Hematopoietic multipotent progenitor cell treated with erythropoietin and hydrocortisone succinate and interleukin-3 and kit ligand, for 4 days (in vitro differentiated cells): ENCODE results near the gene SLC39A11.
A peak's percentile ranks its signal among the peaks of the same experiment; 100 is the strongest.
"Not testable (repeated sequence)": the region's sequence is repeated elsewhere in the genome, so short reads cannot be mapped to it uniquely, and the experiment has no call there.

Experiments
- DNase-seq: peaks from one replicate; pipeline ENCODE4 v3.0.0-alpha.2; 2015

The SLC39A11 gene

DNA sequence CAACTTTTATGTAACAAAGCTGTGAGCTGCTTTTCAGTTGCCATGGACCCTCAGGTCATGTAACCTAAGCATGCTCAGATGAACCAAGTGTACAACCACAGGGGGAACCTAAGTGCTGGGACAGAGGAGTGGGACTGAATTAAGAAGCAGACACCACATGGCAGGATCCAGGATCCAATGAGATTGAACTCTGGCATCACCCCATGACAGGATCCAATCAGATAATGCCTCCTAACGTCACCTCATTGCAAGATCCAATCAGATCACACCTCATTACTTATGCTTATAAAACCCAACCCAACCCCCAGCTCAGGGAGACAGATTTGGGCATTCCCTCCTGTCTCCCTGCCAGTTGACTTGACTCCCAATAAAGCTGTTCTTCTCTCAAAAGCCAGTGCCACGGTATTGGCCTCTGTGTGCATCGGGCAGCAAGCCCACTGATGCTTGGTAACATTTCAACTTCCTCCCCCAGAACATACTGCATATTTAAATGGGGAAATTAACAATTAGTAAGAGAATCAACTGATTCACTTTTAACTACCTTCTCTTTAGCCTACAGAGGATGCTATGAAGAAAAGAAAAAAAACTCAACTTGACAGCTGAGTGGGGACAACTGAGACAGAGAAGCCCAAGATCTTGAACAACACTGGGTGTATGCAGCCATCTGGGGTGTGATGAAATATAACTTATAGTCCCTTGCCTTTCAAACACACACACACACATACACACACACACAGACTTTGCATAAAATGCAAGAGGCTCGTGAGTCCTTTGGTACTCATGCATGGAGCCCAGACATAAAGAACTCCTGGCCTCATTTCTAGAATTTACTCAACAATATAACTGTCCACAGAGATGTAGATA, 148.4 kb downstream of the SLC39A11 start:
- peak; percentile 10 for DNase-seq

DNA sequence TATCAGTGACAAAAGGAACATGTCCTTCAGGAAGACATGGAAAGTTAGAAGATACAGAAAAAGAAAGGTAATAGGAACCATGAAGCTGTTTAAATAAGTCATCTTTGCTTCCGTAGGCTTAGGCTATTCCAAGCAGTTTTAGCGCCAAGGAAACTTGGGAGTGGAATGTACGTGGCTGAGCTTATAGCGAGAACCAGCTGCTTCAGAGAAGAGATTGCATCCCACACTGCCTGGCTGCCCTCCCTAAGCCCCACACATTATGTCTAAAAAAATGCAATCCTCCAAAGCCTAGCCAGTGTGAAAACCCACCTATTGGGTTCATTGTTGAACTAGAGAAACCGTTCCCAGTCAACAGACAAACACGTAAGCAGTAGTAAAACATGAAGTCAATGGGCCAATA, 149.9 kb downstream of the SLC39A11 start:
- no peak for DNase-seq

DNA sequence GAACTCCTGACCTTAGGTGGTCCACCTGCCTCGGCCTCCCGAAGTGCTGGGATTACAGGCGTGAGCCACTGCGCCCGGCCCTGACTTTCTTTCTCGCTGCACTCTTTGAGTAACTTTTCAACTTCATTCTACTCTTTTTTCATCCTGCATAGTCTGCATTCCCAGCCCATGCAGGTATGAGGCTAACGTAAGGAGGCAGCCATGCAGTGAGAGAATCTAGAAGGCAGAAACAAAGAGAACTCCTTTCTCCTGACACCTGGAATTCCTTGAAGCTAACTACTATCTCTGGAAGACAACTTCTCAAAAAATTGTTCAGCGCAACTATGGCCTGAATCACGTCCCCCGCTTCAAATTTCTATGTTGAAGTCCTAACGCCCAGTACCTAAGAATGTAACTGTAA, 152.0 kb downstream of the SLC39A11 start:
- DNase-seq = no peak

DNA sequence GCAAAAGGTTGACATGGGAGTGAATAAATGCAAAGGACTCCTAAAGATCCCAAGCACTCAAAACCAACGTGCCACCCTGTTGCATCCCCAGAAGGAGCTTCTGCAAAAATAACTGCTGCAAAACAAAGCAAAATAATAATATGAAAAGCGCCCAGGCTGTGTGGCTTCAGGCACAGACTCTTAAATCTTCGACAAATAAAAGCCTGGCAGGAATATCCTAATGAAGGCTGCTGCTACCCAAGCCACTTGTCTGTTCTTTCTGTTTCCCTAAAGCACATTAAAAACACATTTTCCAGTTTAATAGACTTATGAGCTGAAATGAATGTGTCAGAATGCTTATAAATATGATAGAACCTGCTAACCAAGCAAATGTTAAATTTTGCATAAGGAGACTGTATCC, 154.0 kb downstream of the SLC39A11 start:
- DNase-seq = no peak

DNA sequence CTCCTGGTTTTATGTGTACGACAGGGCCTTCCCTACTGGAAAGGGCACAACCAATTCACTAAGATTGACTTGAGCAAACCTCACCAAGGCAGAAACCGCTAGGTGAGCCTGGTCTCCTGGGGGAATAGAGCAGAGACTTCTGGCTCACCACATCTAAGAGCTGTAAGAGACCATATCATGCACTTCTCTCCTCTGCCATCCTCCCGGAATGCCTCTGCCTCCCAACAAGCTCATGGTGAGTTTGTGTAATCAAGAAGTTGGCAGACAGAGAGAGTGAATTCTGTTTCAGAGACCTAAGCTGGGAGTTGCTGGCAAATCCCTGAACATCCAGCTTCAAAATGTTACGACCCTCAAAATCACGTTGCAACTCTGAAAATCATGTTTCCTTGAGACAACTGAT, 154.8 kb downstream of the SLC39A11 start:
- DNase-seq = no peak

DNA sequence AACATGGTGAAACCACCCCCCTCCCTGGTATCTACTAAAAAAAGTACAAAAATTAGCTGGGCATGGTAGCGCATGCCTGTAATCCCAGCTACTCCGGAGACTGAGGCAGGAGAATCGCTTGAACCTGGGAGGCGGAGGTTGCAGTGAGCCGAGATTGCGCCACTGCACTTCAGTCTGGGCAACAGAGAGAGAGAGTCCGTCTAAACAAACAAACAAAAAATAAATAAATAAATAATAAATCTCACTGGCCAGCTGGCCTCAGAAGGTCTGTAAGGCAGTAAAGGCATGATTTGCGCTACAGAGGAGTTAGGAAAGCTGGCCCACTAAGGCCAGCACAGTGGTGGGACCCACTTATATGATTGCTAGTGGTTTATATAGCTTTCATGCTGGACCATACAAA, 155.2 kb downstream of the SLC39A11 start:
- not testable (repeated sequence) for DNase-seq

DNA sequence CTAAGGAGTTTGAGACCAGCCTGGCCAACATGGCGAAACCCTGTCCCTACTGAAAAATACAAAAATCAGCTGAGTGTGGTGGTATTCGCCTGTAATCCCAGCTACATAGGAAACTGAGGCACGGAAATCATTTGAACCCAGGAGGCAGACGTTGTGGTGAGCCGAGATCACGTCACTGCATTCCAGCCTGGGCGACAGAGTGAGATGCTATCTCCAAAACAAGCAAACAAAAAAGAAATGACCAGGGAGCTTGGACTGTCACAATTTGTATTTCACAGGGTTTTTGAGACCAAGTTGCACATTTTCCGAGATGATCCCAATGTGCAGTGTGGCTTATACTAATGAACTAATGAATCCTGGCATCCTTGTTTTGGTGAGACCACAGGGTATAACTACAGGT, 156.5 kb downstream of the SLC39A11 start:
- DNase-seq = no peak

DNA sequence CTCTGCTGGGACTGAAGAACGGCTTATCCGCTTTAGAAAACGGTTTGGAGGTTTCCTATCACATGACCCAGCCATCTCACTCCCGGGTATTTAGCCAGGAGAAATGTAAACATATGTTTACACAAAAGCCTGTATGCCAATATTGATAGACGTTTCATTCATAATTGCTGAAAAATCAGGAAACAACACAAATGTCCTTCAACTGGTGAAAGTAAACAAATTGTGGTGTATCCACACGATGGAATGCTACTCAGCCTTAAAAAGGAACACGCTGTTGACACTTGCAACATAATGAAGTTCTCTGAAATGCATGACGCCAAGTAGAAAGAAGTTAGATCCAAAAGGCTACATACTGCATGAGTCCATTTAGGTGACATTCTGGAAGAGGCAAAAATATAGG, 157.6 kb downstream of the SLC39A11 start:
- no peak for DNase-seq

DNA sequence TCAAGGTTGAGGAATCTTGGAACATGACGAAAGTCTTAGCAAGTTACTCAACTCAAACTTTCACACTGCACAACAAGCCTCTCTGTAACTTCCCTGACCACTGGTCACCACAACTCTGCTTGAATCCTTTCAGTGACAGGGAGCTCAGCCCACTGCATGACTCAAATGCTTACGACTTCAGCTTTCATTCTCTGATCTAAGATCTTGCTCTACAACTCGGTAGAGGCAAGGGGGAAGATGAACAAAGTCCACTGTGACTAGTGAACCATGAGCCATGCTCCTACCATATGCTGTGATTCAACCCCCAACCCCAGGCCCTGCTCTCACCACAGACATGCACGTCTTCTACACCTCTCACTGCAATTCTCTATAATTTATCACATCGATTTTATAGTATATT, 160.9 kb downstream of the SLC39A11 start:
- DNase-seq = no peak

DNA sequence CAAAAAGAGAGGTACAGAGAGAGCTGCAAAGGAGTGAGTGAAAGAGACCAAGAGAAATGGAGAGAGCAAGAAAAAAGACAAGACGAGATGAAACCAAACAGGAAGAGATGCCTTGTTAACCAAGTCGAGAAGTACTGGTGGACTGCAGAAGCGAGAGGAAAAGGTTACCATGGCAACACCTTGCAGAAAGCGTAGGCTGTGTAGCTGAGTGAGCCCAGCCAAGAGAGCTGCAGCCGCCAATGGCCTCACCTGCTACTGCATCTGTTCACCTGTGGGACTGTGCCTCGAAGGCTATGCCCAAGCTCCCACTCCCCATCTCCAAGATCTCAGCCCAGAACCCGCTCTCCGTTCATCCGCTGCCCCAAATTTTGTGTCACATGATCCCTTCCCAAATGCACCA, 161.3 kb downstream of the SLC39A11 start:
- DNase-seq = peak; percentile 10

DNA sequence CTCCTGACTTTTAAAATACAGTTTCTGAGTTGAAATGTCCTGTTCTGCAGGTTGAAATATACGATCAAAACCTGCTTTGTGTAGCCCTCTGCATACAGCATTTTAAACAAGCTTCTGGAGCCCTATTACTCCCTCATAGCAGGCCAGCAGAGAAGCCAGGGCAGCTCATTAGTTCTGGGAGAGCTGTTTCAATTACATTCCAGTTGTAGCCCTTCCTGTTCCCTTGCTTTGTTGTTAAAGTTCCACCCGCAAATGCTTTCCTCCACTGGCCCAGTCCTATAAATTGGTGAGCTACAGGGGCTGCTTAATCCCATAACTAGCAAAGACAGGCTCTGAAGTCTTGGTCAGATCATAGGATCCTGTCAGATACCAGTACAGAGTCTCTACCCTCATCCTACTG, 162.5 kb downstream of the SLC39A11 start:
- no peak for DNase-seq

DNA sequence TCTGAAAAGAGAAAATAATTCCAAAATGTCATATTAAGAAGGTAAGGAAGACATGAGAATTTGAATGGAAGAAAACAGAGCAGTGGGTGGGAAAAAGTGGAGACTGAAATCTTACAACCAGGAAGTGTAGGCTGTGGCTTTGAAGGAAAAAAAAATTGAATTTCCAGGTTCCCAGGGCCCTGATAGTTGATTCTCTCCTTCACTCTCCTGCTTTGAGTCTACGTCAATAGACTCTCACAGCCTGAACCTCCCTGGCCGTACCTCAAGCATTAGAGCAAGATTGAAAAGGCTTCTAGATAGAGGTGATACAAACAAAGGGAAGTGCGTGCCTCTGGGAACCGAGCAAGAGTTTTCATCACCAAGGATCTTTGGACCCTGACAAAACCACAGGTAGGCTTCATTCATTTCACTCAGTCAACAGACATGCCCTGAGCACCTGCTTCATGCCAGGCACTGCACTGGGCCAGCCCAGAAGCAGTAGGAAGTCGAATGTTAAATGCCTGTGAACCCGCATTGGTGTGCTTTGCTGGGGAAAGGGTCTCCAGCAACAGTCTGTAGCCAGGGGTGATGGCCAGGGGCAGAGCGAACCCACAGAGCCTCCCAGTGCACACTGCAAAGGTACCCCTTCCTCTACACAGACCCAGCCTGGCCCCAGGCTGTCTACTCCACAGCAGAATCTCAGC, 163.9 kb downstream of the SLC39A11 start:
- DNase-seq = no peak

DNA sequence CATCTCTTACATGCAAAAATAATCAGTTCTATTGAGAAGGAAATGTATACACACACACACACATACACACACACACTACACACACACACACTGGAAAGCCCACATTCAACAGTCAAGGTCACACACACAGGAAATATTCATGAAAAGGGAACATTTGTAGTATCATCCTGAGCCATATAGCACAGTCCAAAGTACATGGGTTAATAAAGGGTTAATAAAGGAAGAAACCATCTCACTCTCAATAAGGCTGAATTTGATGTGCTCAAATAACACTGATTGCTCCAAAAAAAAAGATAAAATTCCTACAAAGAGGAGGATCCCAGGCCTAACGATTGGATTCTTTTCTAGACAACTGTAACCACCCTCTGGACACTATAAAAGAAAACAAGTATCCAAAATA, 164.7 kb downstream of the SLC39A11 start:
- DNase-seq = no peak

DNA sequence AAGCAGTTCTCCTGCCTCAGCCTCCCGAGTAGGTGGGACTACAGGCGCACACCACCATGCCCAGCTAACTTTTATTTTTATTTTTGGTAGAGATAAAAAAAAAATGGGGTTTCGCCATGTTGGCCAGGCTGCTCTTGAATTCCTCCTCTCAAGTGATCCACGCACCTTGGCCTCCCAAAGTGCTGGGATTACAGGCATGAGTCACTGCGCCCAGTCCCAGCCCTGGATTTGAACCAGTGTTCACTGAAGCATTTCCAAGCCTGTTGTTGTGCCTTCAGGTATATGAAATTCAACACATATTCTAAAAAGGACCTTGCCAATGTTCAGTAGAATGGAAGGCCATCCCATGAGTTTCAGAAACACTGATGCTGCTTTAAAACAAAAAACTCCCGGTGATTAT, 165.3 kb downstream of the SLC39A11 start:
- DNase-seq = no peak

DNA sequence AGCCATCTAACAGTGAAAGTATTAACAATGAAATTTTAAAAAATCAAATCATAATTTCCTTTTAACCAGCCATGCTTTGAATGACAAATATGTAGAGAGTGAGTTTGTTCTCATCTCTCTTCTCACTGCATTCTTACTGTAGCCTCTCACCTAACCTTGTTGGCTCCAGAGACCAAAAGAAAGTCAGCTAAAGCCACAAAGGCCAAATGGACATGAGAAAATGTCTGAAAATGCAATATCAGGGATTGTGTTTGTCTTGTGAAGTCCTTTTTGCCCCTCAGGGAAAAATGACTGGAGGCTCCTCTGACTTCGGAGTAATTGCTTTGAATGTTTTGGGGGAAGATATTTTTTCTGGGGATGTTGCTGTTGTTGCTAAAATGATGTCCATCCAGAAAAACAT, 166.3 kb downstream of the SLC39A11 start:
- no peak for DNase-seq

DNA sequence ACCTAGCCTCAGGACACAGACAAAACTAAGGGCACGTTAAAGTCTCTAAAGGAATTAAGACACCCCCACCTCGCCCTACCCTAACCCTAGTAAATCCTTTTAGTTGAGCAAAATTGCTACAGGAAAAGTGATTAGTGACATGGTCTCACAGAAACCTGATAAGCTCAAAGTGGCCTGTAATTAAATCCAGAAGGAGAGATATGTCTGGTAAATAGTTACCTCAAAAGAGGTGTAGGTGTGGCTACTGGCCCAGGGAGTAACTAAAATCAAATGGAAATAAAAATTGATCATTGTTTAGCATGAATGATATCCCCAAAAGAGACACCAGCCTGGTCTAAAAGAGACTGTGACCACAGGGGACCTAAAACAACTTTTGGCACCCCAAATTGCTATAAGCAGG, 168.3 kb downstream of the SLC39A11 start:
- DNase-seq = no peak

DNA sequence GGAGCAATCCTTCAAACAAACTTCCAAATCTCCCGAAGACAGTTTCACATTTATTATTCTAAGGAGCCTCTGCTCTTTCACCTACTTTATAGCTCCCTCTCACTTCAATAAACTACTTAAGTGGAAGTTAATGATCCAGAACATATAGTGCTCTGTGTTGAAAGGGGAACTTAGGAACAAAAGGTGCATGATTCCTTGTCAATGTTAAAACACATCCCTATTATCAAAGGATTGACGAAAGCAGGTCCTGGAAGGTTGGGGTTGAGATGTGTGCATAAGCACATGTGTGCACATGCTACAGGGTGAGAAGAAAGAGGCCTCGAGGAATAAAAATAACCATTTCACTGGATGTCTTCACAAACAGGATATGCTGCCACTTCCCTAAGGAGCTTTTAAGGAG, 170.3 kb downstream of the SLC39A11 start:
- no peak for DNase-seq

DNA sequence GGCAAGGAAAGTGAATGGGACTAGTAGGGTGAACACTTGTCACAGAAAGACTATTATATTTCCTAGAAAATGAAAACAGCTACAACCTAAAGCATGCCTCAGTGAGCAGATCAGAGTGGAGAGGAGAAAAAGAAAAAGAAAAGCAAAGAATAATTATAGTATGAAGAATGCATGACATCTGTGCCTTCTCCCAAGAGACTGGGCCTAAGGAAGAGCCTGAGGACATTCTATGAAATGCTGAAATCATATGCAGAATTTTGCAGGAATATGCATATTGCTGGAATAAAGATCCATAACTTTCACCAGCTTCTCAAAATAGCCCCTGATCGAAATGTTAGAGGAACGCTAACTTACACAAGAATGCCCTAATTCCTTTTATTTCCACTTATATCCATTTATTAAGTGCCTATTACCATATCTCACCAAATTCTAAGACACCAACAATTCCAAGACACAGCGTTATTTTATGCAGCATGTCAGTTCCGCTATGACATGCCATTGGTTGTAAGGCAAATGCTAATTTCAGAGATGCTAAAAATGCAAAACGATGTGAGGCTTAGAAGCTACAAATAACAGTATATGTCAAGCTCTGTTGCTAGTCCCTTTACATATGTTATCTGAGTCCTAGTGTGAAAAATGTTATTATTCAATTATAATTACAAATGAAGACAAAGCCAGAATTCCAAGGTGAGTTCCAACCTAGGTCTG, 171.0 kb downstream of the SLC39A11 start:
- DNase-seq = no peak

DNA sequence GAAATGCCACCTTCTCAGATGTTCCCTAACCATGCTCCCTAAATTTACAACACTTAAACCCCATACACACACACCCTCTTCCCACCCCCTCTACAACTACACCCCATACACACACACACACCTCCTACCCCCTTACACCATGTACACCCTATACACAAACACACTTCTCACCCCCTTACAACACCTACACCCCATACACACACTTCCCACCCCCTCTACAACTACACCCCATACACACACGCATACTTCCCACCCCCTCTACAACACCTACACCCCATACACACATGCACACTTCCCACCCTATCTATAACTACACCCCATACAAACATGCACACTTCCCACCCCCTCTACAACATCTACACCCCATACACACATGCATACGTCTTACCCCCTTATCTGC, 172.0 kb downstream of the SLC39A11 start:
- no peak for DNase-seq

DNA sequence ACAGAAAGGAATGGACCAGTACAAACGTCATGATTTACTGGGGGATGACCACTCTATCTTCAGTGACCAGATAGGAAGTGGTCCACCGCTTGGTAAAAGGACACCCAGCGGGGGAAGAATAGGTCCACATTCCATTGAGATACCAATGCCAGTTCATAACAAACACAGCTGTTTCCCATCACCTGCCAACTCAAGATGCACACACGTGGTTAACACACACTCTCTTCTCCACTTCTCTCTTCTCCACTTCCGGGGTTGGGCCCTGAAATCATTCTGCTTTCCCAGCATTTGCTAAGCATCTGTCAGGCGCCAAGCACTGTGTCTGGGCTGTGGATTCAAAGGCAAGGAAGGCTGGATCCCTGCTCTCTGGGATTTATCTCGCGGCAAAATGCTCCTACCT, 175.5 kb downstream of the SLC39A11 start:
- DNase-seq = no peak

DNA sequence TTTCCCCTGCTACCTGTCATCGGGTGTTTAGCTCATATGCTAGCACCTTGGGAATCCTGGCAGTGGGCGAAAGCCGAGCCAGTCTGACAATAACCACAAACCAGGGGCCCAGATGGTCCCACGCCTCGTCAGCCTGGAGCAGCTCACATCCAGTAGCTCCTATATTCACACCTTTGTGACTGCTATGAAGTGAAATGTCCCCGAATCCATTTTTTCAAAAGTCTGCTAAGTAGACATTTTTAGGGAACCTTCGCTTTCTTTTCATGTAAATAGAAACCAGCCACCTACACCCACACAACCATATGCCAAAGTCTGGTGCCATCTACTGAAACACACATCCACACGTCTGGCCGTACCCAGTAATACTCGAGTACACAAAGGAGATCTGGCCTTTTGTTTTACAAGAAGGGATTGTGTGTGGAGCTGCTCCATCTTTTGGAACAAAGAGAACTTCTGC, 176.8 kb downstream of the SLC39A11 start:
- no peak for DNase-seq

DNA sequence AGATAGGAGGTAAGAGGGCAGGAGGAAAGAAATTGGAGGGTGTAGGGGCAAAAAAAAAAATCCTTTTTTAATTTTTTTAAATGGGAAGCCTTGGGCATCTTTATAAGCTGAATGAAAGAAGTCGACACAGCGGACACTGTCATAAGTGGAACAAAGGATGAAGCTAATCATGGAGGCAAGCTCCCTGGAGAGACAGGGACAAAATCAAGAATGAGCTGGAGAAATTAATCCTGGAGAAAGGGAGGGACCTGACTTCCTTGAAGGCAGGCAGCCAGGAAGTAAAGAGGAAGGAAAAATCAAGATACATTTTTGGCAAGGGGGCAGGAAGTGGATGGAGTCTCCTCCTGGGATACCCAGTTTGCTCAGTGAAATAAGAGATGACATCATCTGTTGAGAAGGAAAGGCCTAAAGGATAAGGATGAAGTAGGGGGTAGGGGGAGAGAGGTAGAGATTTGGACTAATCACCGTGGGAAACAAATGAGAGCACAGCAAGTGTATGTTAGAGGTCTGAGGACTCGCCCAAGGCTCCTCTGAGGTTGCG, 179.3 kb downstream of the SLC39A11 start:
- DNase-seq = no peak

DNA sequence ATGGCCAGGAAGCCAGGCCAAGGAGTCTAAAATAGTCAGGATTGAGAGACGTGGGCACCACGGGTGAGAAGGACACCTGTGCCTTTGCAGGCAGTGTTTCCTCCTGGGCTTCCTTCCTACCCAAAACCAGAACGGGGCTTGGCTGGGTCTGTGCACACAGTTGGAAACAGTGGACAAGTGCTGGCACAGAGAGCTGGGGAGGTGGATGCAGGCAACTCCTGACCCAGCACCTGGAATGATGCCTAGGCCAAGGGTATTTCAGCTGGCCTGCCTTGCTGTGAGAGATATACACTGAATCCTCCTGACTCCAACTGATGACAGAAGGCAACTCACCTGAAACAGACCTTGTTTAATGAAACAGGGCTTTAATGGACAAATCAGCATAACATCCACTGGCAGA, 186.2 kb downstream of the SLC39A11 start:
- no peak for DNase-seq

DNA sequence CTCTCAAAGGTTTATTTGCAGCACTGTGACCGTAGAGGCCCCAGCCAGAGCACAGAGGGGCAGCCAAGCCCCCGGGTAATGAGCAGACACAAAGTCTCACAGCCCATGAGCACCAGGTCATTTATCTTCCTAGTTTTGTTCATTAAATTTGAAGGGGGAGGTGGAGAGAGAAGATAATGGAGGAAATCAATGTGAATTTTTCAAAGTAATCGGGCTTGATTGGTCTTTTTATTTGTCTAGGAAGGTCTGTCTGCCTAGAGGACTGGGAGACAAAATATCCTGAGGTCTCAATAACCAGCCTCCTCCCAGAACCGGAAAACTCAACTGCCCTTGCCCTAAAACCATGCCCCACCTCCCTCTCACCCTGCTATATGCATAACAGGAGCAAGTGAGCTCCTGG, 189.0 kb downstream of the SLC39A11 start:
- no peak for DNase-seq
